GM12878 (cell line): ENCODE data around the gene PPP1R10. TPM values are rescaled to one million over a fixed set of nuclear protein-coding genes. Genes with fewer than 3 reads are reported as not detected.
A peak's percentile ranks its signal among the peaks of the same experiment; 100 is the strongest.

ENCODE experiments used
- CEBPZ ChIP-seq: fragments of 150-350 bp; IDR thresholded peaks from 2 replicates; pipeline ENCODE4 v1.6.1; 2016; ENCODE audit warnings: low read depth, low read length
- CUX1 ChIP-seq: IDR thresholded peaks from 2 replicates; pipeline ENCODE4 v1.6.1; 2012; ENCODE audit warnings: improper control_type of control experiment, low read depth, low read length; ENCODE audit not compliant: insufficient replicate concordance
- E2F4 ChIP-seq: IDR thresholded peaks from 2 replicates; pipeline ENCODE4 v1.6.1; 2012; ENCODE audit warnings: low read depth, low read length, improper control_type of control experiment
- EZH2 ChIP-seq: IDR thresholded peaks from 2 replicates; pipeline ENCODE4 v1.6.1; 2012; ENCODE audit warnings: low read depth, mild to moderate bottlenecking, control low read depth, inconsistent platforms, low read length, borderline replicate concordance; ENCODE audit not compliant: control insufficient read depth
- HDAC6 ChIP-seq: fragments of 200-600 bp; sonication (generic); IDR thresholded peaks from one replicate; pipeline ENCODE4 v1.8.0; 2017; ENCODE audit warnings: antibody characterized with exemption; ENCODE audit not compliant: unreplicated experiment
- IRF5 ChIP-seq: fragments of 450-650 bp; IDR thresholded peaks from 2 replicates; pipeline ENCODE4 v1.6.1; 2017; ENCODE audit warnings: borderline replicate concordance
- JUND ChIP-seq: IDR thresholded peaks from 2 replicates; pipeline ENCODE4 v1.6.1; 2012; ENCODE audit warnings: low read depth, mild to moderate bottlenecking, low read length, improper control_type of control experiment, moderate library complexity
- MTA3 ChIP-seq: IDR thresholded peaks from 2 replicates; pipeline ENCODE4 v1.6.1; 2012; ENCODE audit warnings: low read length, inconsistent platforms, borderline replicate concordance
- MXI1 ChIP-seq: fragments of 150-350 bp; IDR thresholded peaks from 2 replicates; pipeline ENCODE4 v1.6.1; 2011; ENCODE audit warnings: low read depth, mild to moderate bottlenecking, inconsistent platforms, low read length, improper control_type of control experiment
- NR2F1 ChIP-seq: fragments of 450-650 bp; conservative IDR thresholded peaks from 2 replicates; pipeline ENCODE4 v1.6.1; 2017; ENCODE audit warnings: mild to moderate bottlenecking
- RAD51 ChIP-seq: fragments of 450-650 bp; IDR thresholded peaks from 2 replicates; pipeline ENCODE4 v1.6.1; 2016; ENCODE audit warnings: moderate library complexity, mild to moderate bottlenecking, inconsistent platforms
- RBBP5 ChIP-seq: fragments of 200-600 bp; sonication (generic); conservative IDR thresholded peaks from 2 replicates; pipeline ENCODE4 v1.6.1; 2016
- RUNX3 ChIP-seq: IDR thresholded peaks from 2 replicates; pipeline ENCODE4 v1.6.1; 2012; ENCODE audit warnings: low read length, inconsistent platforms
- SUZ12 ChIP-seq: fragments of 200-600 bp; sonication (generic); IDR thresholded peaks from one replicate; pipeline ENCODE4 v1.6.1; 2018; ENCODE audit warnings: antibody characterized with exemption, mild to moderate bottlenecking; ENCODE audit not compliant: unreplicated experiment
- YY1 ChIP-seq: IDR thresholded peaks from 2 replicates; pipeline ENCODE4 v1.6.1; 2011; ENCODE audit warnings: low read depth, mild to moderate bottlenecking, low read length
- ZBED1 ChIP-seq: IDR thresholded peaks from 2 replicates; pipeline ENCODE4 v1.6.1; 2016; ENCODE audit warnings: borderline replicate concordance
- polyA plus RNA-seq, 11 experiments: library from polyadenylated mRNA; depleted of rRNA in 4 of 11; unstranded in 6 of 11; stranded (reverse) in 5 of 11; fragments of >200 nt; fragmentation: Nextera tagmentation in 4 of 11; fragmentation: Illumina TruSeq in 1 of 11; extraction: Ambion mirVana in 4 of 11; extraction: Trizol in 1 of 11; gene quantifications; 1 replicate in 1 of 11; 2 replicates in 10 of 11; pipeline versions ENCODE4 v1.2.1 to v1.2.3, GENCODE V29; 2011 to 2016; ENCODE audit warnings: inconsistent platforms in 2 of 11, missing spikeins in 2 of 11, low read depth in 1 of 11
- total RNA-seq, 4 experiments: library from RNA; depleted of rRNA in 3 of 4; stranded (reverse); fragments of >200 nt in 3 of 4; fragmentation: Illumina TruSeq in 1 of 4; extraction: Trizol in 1 of 4; gene quantifications; 2 replicates each; pipeline versions ENCODE4 v1.2.1 to v1.2.3, GENCODE V29; 2013 to 2021

Gene PPP1R10
- total and polyA plus RNA-seq, 10 of the 15 experiments (the other 5 are each of a cell fraction or from before 2014, with no cell fraction given), result 11.3 to 83.8 (median 41.2) TPM

GRCh38 chr6:30556906-30557682 lies 59.9 kb downstream of the PPP1R10 start, which contains the start of gene PRR3 (continued):
- peak; percentile 21 for TF ChIP-seq CUX1
- TF ChIP-seq E2F4, result no peak
- peak; percentile 75 for TF ChIP-seq RUNX3
- 0 out of 2 replicates have a peak, but pooled peaks have one; percentile 34 for TF ChIP-seq ZBED1
- TF ChIP-seq CEBPZ, result no peak
- no peak; the same call in 1 of the 2 replicates for TF ChIP-seq IRF5
- TF ChIP-seq NR2F1, result no peak
- no peak for TF ChIP-seq JUND
- TF ChIP-seq EZH2, result no peak
- TF ChIP-seq SUZ12, result no peak
- TF ChIP-seq YY1, result peak; percentile 93
- TF ChIP-seq MXI1, result no peak; the same call in 1 of the 2 replicates
- no peak for TF ChIP-seq RBBP5
- no peak for TF ChIP-seq HDAC6
- no peak for TF ChIP-seq RAD51
- no peak; the same call in 1 of the 2 replicates for TF ChIP-seq MTA3
